ENCODE measurements around the gene DDX41. TPM values are rescaled to one million over a fixed set of nuclear protein-coding genes. Genes with fewer than 3 reads are reported as not detected.

Gene DDX41
- total RNA-seq, 3 donors from 2014 or later (not counting 1 experiment from before 2014, with no cell fraction given), result 66.6 to 106 (median 78.3) TPM

DNA sequence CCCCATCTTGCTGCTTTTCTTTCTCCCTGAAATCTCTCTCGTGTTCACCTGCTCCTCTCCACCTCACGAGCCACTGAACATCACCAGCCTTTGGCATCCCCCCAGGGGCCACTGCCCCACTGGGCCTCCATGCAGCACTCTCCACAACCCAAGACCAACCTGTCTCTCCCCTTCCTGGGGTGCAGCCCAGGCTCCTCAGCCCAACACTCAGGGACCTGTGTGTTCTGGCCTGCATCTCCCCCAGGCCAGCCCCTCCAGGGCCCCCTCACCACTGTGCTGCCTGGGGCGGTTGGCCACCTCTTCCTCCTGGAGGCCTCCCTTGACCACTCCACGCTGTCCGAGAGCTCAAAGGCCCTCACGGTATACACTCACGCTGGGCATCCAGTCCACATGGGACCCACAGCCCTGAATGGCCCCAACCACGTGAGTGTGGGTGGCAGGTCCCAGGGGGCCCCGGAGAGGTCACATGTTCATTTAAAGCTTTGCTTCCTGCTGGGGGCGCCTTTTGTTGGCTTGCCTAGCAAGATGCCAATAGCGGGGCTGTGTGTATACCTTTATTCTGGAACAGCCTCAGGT lies 6.7 kb downstream of the DDX41 start:
- H3K27me3 ChIP-seq (ENCODE audit: control insufficient read depth, insufficient read depth, low read length), result no peaks in the 10 kb centered on the region
- peak overlapping the region; percentile 37 for H3K4me3 ChIP-seq (ENCODE audit: low read length)
- H3K4me1 ChIP-seq (ENCODE audit: control insufficient read depth, insufficient read depth, low read length), result peaks cover 42% of the 10 kb centered on the region
- WGBS (ENCODE audit: insufficient coverage), result 53% methylated on average over 11 of the region's 11 CpGs
- Mint-ChIP-seq H3K36me3 (no peaks in the 10 kb centered on the region), H3K9me3 (no peaks in the 10 kb centered on the region), H3K27ac (peak overlapping the region in 1 of 2 donors; percentile 82), H3K27me3 (ENCODE audit: low read depth in 2 of 2) (peaks cover 0 to 6% of the 10 kb centered on the region in 2 donors), H3K4me1 (peaks cover 8 to 27% of the 10 kb centered on the region in 2 donors), H3K4me3 (no peak overlapping the region)
- TF ChIP-seq CTCF (IDR thresholded peaks at IDR 0.05), result no peak
- ATAC-seq, result peak in 1 of 3 donors; percentile 7
- H3K27ac ChIP-seq (ENCODE audit: low read length), result peak overlapping the region; percentile 81
- H3K36me3 ChIP-seq (ENCODE audit: control insufficient read depth, insufficient read depth, low read length), result peaks cover 38% of the 10 kb centered on the region
- intact Hi-C loops (cut with micrococcal nuclease), result no loop called here
- DNase-seq, result no peak
- no peaks in the 10 kb centered on the region for H3K9me3 ChIP-seq (ENCODE audit: control insufficient read depth, insufficient read depth, low read length)

DNA sequence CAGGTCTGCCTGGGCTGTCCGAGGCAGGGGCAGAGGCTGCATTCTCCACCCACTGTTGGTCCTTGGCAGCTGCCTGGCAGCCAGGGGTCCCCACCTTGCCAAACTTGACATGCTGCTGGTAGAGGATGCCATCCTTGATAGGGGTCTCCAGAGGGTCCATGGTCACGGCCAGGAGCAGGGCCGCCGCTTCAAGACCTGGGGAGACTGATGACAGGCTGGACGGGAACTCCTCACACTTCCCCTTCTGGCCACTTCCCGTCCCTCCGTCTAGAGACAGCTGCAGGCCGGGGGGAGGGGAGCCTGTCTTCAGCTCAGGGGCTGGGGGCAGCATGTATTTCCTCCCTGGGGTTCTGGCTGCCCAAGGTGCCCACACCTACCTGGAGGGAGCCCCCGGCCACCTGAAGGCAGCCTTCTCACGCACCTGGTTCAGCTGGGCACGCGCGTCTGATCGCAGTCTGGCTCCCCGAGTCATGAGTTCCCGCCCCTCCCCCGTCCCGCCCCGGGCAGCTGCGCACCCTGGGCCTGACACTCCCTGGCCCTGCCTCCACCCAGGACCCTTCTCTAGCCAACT lies 7.3 kb downstream of the DDX41 start, which contains the start of gene DOK3:
Gene DOK3, minus strand, starts transcription at position 446 of the 571 bp plus-strand sequence. Its CDS starts 286 bp downstream, at position 160.
- H3K4me3 Mint-ChIP-seq, result no peak within 1 kb of the TSS
- ATAC-seq, result peak in 2 of 3 donors; percentile 36 to 52

DNA sequence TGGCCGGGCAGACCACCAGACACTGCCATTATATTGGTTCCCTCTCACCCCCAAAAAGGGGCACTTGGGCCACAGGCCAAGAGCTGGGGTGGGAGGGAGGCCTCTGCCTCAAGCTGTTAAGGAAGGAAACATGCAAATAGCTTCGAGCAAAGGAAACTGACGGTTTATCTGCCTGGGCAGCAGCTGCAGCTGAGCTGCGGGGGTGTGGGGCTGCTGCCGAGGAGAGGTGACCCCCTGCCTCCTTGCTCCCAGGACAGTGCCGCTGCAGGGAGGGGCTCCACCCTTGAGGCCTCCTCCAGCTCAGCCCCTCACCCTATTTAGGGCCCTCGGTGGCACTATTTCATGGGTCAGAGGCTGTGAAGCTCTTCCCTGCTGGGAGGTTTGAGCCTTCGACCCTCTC lies 7.9 kb downstream of the DDX41 start:
- Mint-ChIP-seq H3K36me3 (no peaks in the 10 kb centered on the region), H3K4me1 (peaks cover 6 to 20% of the 10 kb centered on the region in 2 donors), H3K27me3 (ENCODE audit: low read depth in 2 of 2) (peaks cover 0 to 6% of the 10 kb centered on the region in 2 donors), H3K27ac (no peak overlapping the region), H3K4me3 (no peak overlapping the region), H3K9me3 (no peaks in the 10 kb centered on the region)
- Histone ChIP-seq H3K4me1 (ENCODE audit: control insufficient read depth, insufficient read depth, low read length) (peaks cover 42% of the 10 kb centered on the region), H3K27ac (ENCODE audit: low read length) (peak overlapping the region; percentile 81), H3K4me3 (ENCODE audit: low read length) (peak overlapping the region; percentile 37), H3K9me3 (ENCODE audit: control insufficient read depth, insufficient read depth, low read length) (no peaks in the 10 kb centered on the region), H3K36me3 (ENCODE audit: control insufficient read depth, insufficient read depth, low read length) (peaks cover 27% of the 10 kb centered on the region), H3K27me3 (ENCODE audit: control insufficient read depth, insufficient read depth, low read length) (no peaks in the 10 kb centered on the region)
- no peak for ATAC-seq
- intact Hi-C loops (cut with micrococcal nuclease), result no loop called here
- no peak for DNase-seq
- no peak for TF ChIP-seq CTCF (IDR thresholded peaks at IDR 0.05)
- WGBS (ENCODE audit: insufficient coverage), result 19% methylated on average over 8 of the region's 8 CpGs

More for the DNA sequence above, 7.3 kb downstream of the DDX41 start, which contains the start of gene DOK3:
- no peaks in the 10 kb centered on the region for H3K9me3 ChIP-seq (ENCODE audit: control insufficient read depth, insufficient read depth, low read length)
- peaks cover 6 to 27% of the 10 kb centered on the region in 2 donors for H3K4me1 Mint-ChIP-seq
- peak within 1 kb of the TSS; percentile 37 for H3K4me3 ChIP-seq (ENCODE audit: low read length)
- WGBS (ENCODE audit: insufficient coverage), result 20% methylated on average over 20 of the region's 20 CpGs
- no peaks in the 10 kb centered on the region for H3K36me3 Mint-ChIP-seq
- TF ChIP-seq CTCF (IDR thresholded peaks at IDR 0.05), result no peak
- no peak for DNase-seq
- H3K4me1 ChIP-seq (ENCODE audit: control insufficient read depth, insufficient read depth, low read length), result peaks cover 42% of the 10 kb centered on the region
- H3K36me3 ChIP-seq (ENCODE audit: control insufficient read depth, insufficient read depth, low read length), result peaks cover 32% of the 10 kb centered on the region
- no peaks in the 10 kb centered on the region for H3K27me3 ChIP-seq (ENCODE audit: control insufficient read depth, insufficient read depth, low read length)
- H3K27me3 Mint-ChIP-seq (ENCODE audit: low read depth in 2 of 2), result peaks cover 0 to 6% of the 10 kb centered on the region in 2 donors
- intact Hi-C loops (cut with micrococcal nuclease), result no loop called here
- no peaks in the 10 kb centered on the region for H3K9me3 Mint-ChIP-seq
- peak within 1 kb of the TSS; percentile 81 for H3K27ac ChIP-seq (ENCODE audit: low read length)
- peak within 1 kb of the TSS in 1 of 2 donors; percentile 82 for H3K27ac Mint-ChIP-seq
